ENCODE measurements around the gene SCAANT1. TPM values are rescaled to one million over a fixed set of nuclear protein-coding genes. Genes with fewer than 3 reads are reported as not detected.

Gene SCAANT1
- total and polyA plus RNA-seq, 3 donors from 2014 or later = 4.4 TPM; not detected in 2

GRCh38 chr3:63864965-63865327 is 47.2 kb downstream of the SCAANT1 start:
- Histone ChIP-seq H3K4me1 (peaks cover 14% of the 10 kb centered on the region), H3K27ac (peak overlapping the region; percentile 86 to 91), H3K9me3 (no peaks in the 10 kb centered on the region), H3K36me3 (ENCODE audit: low read depth, missing control alignments) (no peaks in the 10 kb centered on the region), H3K4me3 (peak overlapping the region; percentile 96 to 98), H3K27me3 (no peaks in the 10 kb centered on the region)
- 1 to 4% methylated on average over 3 of the region's 3 CpGs for WGBS, 2 donors
- no peak for DNase-seq
- intact Hi-C loops (cut with DNase I; ENCODE audit: low total_unique reads) = no loop called here
- no peak for TF ChIP-seq CTCF (IDR thresholded peaks at IDR 0.05)
- TF ChIP-seq POLR2A (IDR thresholded peaks at IDR 0.05) = no peak

GRCh38 chr3:63864008-63864964 is 47.9 kb downstream of the SCAANT1 start:
- WGBS, 2 donors = 0% methylated on average over 25 to 32 of the region's 93 CpGs
- Histone ChIP-seq H3K4me3 (peak overlapping the region; percentile 96 to 98), H3K9me3 (no peaks in the 10 kb centered on the region), H3K36me3 (ENCODE audit: low read depth, missing control alignments) (no peaks in the 10 kb centered on the region), H3K27me3 (no peaks in the 10 kb centered on the region), H3K4me1 (peaks cover 14% of the 10 kb centered on the region), H3K27ac (peak overlapping the region; percentile 86 to 91)
- intact Hi-C loops (cut with DNase I; ENCODE audit: low total_unique reads) = no loop called here
- peak; percentile 60 for DNase-seq
- TF ChIP-seq POLR2A (IDR thresholded peaks at IDR 0.05) (no peak), CTCF (IDR thresholded peaks at IDR 0.05) (no peak)

- WGBS, 2 donors = 1% methylated on average over 14 to 86 of the region's 98 CpGs
- Histone ChIP-seq H3K27ac (peak within 1 kb of the TSS; percentile 93 to 96), H3K36me3 (ENCODE audit: low read depth, missing control alignments) (no peaks in the 10 kb centered on the region), H3K27me3 (no peaks in the 10 kb centered on the region), H3K9me3 (no peaks in the 10 kb centered on the region), H3K4me3 (peak within 1 kb of the TSS; percentile 96 to 98), H3K4me1 (peaks cover 14% of the 10 kb centered on the region)
- TF ChIP-seq CTCF (IDR thresholded peaks at IDR 0.05) (no peak), POLR2A (IDR thresholded peaks at IDR 0.05) (no peak)
- intact Hi-C loops (cut with DNase I; ENCODE audit: low total_unique reads) = no loop called here
- peak; percentile 65 for DNase-seq
Measured at GRCh38 chr3:63863150-63864007, 48.8 kb downstream of the SCAANT1 start, which contains the start of the genes ATXN7 and THOC7. Gene ATXN7 (plus strand): TSS chr3:63863867. CDS start chr3:63912599, 48,732 bp downstream. Gene THOC7 (minus strand): TSS chr3:63863805. CDS start chr3:63863790, 15 bp downstream.

GRCh38 chr3:63862804-63863149 is 49.4 kb downstream of the SCAANT1 start:
- H3K9me3 ChIP-seq = no peaks in the 10 kb centered on the region
- H3K36me3 ChIP-seq (ENCODE audit: low read depth, missing control alignments) = no peaks in the 10 kb centered on the region
- H3K27ac ChIP-seq = peak overlapping the region; percentile 93 to 96
- peaks cover 14% of the 10 kb centered on the region for H3K4me1 ChIP-seq
- intact Hi-C loops (cut with DNase I; ENCODE audit: low total_unique reads) = no loop called here
- DNase-seq = no peak
- H3K27me3 ChIP-seq = no peaks in the 10 kb centered on the region
- TF ChIP-seq CTCF (IDR thresholded peaks at IDR 0.05) (no peak), POLR2A (IDR thresholded peaks at IDR 0.05) (no peak)
- H3K4me3 ChIP-seq = peak overlapping the region; percentile 96 to 98
- 16 to 18% methylated on average over 5 of the region's 5 CpGs for WGBS, 2 donors

Small RNA genes lying within 50 kb of the gene (small RNA-seq; reads per million reads assigned to genes)
- 0 to 0.09 reads per million in 2 donors for gene SCAANT1

Other genes with a start within 250 kb of the SCAANT1 start
- gene C3orf49, start 93.1 kb downstream of the SCAANT1 start, total RNA-seq = under 1 TPM; 0.63 to 0.93 TPM
- 0.66 TPM for gene C3orf49, start 93.1 kb downstream of the SCAANT1 start, polyA plus RNA-seq (ENCODE audit: insufficient read depth, low read depth, low replicate concordance)
- gene THOC7, start 48.6 kb downstream of the SCAANT1 start, total RNA-seq = 10 to 100 TPM; 22.5 to 42.9 TPM
- 85.5 TPM for gene THOC7, start 48.6 kb downstream of the SCAANT1 start, polyA plus RNA-seq (ENCODE audit: insufficient read depth, low read depth, low replicate concordance)
- 10 to 100 TPM; 46.0 to 47.6 TPM for gene ATXN7, start 48.5 kb downstream of the SCAANT1 start, total RNA-seq
- 30.9 TPM for gene ATXN7, start 48.5 kb downstream of the SCAANT1 start, polyA plus RNA-seq (ENCODE audit: insufficient read depth, low read depth, low replicate concordance)
- gene PSMD6, start 111.1 kb upstream of the SCAANT1 start, total RNA-seq = 100 to 1,000 TPM; 105 to 128 TPM
- gene PSMD6, start 111.1 kb upstream of the SCAANT1 start, polyA plus RNA-seq (ENCODE audit: insufficient read depth, low read depth, low replicate concordance) = 249 TPM